Hindlimb muscle (tissue), 1 donor: ENCODE results near the gene CCDC38. TPM values are rescaled to one million over a fixed set of nuclear protein-coding genes. Genes with fewer than 3 reads are reported as not detected.

ENCODE experiments used
- DNase-seq: peaks from one replicate; pipeline ENCODE4 v3.0.0-alpha.2; 2013
- polyA plus RNA-seq: library from polyadenylated mRNA; unstranded; fragments of 120-200 nt; gene quantifications from one replicate; pipeline ENCODE4 v1.2.1, GENCODE V29; 2013; ENCODE audit not compliant: insufficient read length

CCDC38 gene
- polyA plus RNA-seq, 1 donor: not detected

GRCh38 chr12:95960241-95960640 lies 17.8 kb upstream of the CCDC38 start:
- DNase-seq: no peak

DNA sequence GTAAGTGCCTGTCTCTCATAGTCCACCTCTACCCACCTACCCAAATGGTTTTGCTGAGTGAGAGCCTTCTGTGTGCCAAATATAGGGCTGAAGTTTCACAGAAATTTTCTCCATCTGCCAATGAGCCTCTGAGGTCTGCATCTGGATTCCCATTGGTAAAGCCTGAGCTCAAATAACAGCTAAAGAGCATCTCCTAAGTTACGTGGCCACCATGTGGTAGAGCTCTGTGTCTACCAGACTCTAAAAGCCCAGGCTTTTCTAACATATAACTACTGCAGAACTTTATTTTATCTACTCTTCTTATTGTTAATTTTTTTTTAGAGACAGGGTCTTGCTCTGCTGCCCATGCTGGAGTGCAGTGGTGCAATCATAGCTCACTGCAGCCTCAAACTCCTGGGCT lies 16.7 kb upstream of the CCDC38 start:
- no peak for DNase-seq

GRCh38 chr12:95956557-95957145 lies 14.2 kb upstream of the CCDC38 start:
- no peak for DNase-seq

DNA sequence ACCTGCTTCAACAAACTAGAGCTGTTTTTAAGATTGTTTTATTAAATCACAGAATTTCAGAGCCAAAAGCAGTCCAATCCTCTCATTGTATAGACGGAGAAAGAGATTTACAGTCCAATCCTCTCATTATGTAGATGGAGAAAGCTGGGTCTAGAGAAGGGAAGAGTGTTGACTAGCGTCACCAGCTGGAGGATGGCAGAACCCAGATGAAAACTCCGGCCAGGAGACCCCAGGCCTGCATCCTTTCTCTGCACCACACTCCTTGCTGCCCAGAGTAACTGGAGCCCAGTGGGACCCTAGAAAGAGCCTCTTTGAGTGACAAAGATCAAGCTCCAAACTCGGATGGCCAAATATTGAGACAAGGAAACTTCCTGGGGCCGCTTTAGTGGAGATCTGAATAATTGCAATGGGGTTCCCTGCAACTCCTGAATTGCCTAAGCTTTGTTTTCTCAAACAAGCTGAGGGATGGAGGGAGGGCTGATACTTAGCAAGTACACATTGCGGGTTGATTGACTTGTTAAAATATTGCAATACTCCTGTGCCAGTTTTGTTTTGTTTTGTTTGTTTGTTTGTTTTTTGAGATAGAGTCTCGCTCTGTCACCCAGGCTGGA lies 13.2 kb upstream of the CCDC38 start:
- no peak for DNase-seq

DNA sequence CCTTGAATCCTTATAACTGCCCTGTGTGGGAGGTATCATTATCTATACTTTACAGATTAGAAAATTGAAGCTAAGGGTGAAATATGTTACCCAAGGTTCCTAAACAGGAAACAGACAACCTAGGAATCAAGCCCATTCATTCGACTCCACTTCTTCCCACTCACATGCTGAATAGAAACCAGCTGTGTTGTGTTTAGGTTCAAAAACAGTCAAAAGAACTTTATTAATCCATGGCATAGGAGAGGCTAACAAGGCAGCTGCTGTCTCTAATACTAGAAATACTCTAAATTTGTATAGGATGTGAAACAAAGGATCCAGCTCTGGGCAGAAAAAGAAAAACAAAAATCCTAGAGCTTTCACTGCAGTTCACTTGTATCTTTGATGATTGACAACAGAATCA lies 10.6 kb upstream of the CCDC38 start:
- no peak for DNase-seq

DNA sequence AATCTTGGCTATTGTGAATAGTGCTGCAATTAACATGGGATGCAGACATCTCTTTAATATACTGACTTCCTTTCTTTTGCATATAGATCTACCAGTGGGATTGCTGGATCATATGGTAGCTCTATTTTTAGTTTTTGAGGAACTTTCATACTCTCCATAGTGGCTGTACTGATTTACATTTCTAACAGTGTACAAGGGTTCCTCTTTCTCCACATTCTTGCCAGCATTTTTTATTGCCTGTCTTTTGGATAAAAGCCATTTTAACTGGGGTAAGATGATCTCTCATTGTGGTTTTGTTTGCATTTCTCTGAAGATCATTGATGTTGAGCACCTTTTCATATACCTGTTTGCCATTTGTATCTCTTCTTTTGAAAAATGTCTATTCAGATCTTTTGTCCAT lies 9.1 kb upstream of the CCDC38 start:
- no peak for DNase-seq

DNA sequence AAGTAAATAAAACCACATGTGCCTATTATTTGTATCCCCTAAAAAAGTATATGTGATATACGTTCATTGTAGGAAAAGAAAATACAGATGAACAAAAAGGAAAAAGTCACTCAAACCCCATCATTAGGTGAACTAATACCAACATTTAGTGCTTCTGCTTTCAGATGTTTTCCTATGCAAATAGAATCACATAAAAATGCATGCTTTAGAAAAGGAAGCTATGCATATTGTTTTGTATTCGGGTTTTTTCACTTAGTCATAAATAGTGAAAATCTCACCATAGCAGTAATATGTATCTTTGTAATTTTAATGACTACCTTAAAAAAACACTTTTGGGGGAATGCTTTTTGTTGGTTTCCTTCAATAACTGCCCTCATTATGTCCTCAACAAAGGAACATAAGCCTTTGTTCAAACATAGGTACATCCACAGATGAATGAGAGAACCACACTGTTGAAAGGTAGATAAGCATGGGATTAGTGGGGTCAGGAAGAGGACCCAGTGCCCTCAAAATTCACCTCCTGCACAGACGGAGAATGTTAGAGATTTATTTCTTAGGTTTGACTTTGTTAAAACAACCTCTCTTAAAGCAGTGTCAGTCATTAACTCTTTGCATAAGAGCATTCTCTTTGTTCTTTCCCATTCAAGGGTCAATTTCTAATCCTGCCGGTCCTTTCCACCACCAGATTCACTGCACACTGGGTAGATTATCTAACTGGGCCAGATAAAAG lies 7.2 kb upstream of the CCDC38 start:
- no peak for DNase-seq

- DNase-seq: no peak
Measured at GRCh38 chr12:95944108-95944704, 1.8 kb upstream of the CCDC38 start.

GRCh38 chr12:95943330-95943842 lies 972 bp upstream of the CCDC38 start, which contains the start of gene AMDHD1:
Gene AMDHD1 (plus strand): TSS chr12:95943331. CDS start chr12:95943399, 68 bp downstream.
- peak; percentile 40 for DNase-seq

DNA sequence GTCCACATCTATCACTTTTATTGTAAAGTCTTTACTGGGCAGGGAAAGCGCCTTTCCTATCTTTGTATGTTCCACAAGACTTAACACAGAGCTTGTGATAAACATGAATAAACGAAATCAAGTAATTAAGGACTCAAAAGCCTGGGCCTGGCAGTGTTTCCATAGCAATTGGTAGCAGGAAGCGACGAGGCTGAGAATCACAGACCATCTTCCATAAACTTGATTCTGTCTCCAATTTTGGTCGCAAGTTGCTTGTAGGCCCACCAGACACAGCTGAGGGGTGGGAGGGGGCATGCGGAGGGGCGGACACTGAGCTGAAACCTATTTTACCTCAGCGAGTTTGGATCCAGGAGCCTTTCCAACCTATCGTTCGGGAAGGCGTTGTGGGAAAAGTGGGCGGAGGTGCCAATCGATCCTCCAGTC lies 302 bp downstream of the CCDC38 start:
- DNase-seq: no peak

DNA sequence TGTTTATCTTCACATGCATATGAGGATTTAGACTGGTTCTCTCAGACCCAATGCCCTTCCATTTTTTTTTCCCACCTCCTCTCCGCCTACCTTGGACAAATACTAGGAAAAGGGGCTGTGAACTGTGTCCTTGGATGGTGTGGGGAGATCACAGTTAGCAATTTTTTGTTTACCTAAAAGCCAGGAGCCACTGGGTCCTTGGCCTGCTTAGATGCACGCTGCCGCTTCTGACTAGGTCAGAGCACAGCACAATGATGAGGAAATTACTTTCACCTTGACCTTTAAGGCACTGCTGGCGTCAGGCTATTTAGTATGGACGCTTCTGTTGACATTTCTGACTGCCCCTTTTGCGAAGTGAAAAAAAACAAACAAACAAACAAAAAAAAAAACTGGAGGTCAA lies 1.9 kb downstream of the CCDC38 start:
- no peak for DNase-seq

GRCh38 chr12:95922231-95922630 lies 20.2 kb downstream of the CCDC38 start:
- no peak for DNase-seq

GRCh38 chr12:95919110-95919509 lies 23.3 kb downstream of the CCDC38 start:
- no peak for DNase-seq

- peak; percentile 15 for DNase-seq
Measured at GRCh38 chr12:95918194-95918993, 24.0 kb downstream of the CCDC38 start.

DNA sequence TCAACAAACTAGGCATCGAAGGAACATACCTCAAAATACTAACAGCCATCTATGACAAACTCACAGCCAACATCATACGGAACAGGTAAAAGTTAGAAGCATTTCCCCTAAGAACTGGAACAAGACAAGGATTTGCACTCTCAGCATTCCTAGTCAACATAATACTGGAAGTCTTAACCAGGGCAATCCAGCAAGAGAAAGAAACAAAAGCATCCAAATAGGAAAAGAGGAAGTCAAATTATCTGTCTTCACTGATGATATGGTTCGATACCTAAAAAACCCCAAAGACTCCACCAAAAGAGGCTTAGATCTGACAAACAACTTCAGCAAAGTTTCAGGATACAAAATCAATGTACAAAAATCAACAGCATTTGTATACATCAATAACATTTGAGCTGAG lies 32.5 kb downstream of the CCDC38 start:
- DNase-seq: no peak

DNA sequence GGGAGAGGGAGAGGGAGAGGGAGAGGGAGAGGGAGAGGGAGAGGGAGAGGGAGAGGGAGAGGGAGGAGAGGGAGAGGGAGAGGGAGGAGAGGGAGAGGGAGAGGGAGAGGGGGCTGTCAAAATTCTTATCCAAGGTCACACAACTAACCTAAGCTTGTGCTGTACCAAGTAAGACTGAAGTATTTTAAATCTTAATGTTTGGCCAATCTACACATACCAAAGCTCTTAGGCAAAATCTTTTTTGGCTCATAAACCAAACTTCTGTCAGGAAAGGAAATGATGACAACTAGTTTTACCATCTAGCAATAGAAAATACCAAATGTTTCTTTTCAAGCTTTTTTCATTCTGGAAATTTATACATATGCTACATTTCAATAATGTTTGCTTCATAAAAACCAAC lies 33.8 kb downstream of the CCDC38 start:
- no peak for DNase-seq

DNA sequence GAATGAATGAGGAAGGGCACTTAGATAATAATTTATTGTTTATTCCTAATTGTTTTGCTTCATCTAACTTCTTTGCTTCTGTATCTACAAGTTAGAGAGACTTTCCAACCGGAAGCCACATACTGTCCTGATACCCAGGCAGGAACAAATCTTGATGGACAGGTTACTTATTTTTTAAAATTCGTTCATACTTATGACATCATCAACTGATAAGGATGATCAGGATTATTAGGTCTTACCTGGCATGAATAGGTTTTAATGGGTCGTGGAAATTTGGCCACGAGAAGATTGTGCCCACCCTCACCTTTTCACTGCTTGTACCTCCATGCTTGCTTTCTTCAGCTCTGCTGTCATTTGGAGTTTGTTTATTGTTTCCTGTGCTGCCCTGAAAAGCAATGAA lies 44.3 kb downstream of the CCDC38 start:
- DNase-seq: no peak

- no peak for DNase-seq
Measured at GRCh38 chr12:95896846-95897245, 45.6 kb downstream of the CCDC38 start.

- DNase-seq: no peak
Measured at GRCh38 chr12:95890958-95891357, 51.5 kb downstream of the CCDC38 start.

- no peak for DNase-seq
Measured at GRCh38 chr12:95887311-95887710, 55.1 kb downstream of the CCDC38 start.

DNA sequence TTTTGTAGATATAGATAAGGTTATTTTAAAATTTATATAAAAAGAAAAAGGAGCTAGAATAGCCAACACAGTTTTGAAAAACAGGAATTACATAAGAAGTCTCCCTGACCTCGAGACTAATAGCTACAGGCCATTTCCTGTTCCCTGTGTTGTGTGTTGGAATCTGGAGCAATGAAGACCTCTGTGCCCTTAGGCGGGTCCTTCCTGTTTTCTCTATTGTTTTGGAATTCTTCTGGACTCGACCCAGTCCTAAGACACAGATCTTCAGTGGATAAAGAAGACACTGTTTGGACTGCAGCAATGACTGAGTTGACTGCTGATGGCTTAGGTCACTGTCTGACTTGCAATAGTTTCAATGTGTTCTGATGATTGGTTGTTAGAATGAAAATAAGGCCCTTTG lies 57.4 kb downstream of the CCDC38 start:
- DNase-seq: no peak

- DNase-seq: no peak
Measured at GRCh38 chr12:95882873-95883272, 59.5 kb downstream of the CCDC38 start.

- no peak for DNase-seq
Measured at GRCh38 chr12:95882080-95882479, 60.3 kb downstream of the CCDC38 start.
